H1 (cell line): ENCODE results near the gene TELO2. TPM values are rescaled to one million over a fixed set of nuclear protein-coding genes. Genes with fewer than 3 reads are reported as not detected.

Experiments used
- CTCF ChIA-PET: fragments of 300-600 bp; sonication (Branson Sonifier 250); formaldehyde crosslinking; loops from one replicate; lab custom pipeline; 2021; ENCODE audit not compliant: partially characterized antibody; lab: Charles Lee
- POLR2A ChIA-PET: fragments of 300-600 bp; sonication (Branson Sonifier 250); formaldehyde crosslinking; loops from one replicate; lab custom pipeline; 2021; ENCODE audit warnings: inconsistent platforms; ENCODE audit not compliant: partially characterized antibody; lab: Charles Lee
- DNase-seq, 2 experiments: peaks; one replicate each; pipeline versions ENCODE4 v3.0.0 to v3.0.0-alpha.2; 2010 to 2022; ENCODE audit warnings: low spot score in 2 of 2, low read depth in 1 of 2, mixed read lengths in 1 of 2
- FAIRE-seq: peaks from 2 replicates; lab custom pipeline; 2011; peaks lifted over from hg19 to GRCh38; lab: Jason Lieb, UNC
- H2AFZ ChIP-seq: 2 replicates; pipeline ENCODE4 v1.8.1; 2012; ENCODE audit warnings: low read length, inconsistent platforms
- H2AK5ac ChIP-seq: 2 replicates; pipeline ENCODE4 v1.6.1; 2013; ENCODE audit warnings: low read depth, low read length
- H2BK120ac ChIP-seq: replicated peaks from 2 replicates; pipeline ENCODE3; 2013; ENCODE audit warnings: low read depth, low read length, inconsistent platforms
- H2BK12ac ChIP-seq: 2 replicates; pipeline ENCODE4 v1.6.1; 2013; ENCODE audit warnings: low read depth, low read length
- H2BK15ac ChIP-seq: 2 replicates; pipeline ENCODE4 v1.6.1; 2013; ENCODE audit warnings: low read length
- H2BK20ac ChIP-seq: 2 replicates; pipeline ENCODE4 v1.6.1; 2013; ENCODE audit warnings: low read length
- H2BK5ac ChIP-seq: 2 replicates; pipeline ENCODE4 v1.6.1; 2013; ENCODE audit warnings: low read depth, low read length
- H3K14ac ChIP-seq: 2 replicates; pipeline ENCODE4 v1.6.1; 2013; ENCODE audit warnings: inconsistent platforms; ENCODE audit not compliant: insufficient read length
- H3K18ac ChIP-seq: 2 replicates; pipeline ENCODE4 v1.6.1; 2013; ENCODE audit warnings: low read length; ENCODE audit errors: extremely low read depth
- H3K23ac ChIP-seq: 2 replicates; pipeline ENCODE4 v1.6.1; 2013; ENCODE audit warnings: inconsistent platforms; ENCODE audit not compliant: insufficient read length
- H3K23me2 ChIP-seq: 2 replicates; pipeline ENCODE4 v1.6.1; 2013; ENCODE audit warnings: low read depth, low read length
- H3K27ac ChIP-seq: 2 replicates; pipeline ENCODE4 v1.6.1; 2011; ENCODE audit warnings: low read depth, low read length, inconsistent platforms
- H3K27me3 ChIP-seq, 4 experiments: replicated peaks in 1 of 4; 1 replicate in 1 of 4; 2 replicates in 3 of 4; pipeline versions ENCODE4 v1.6.1 to v1.8.1; 2011 to 2013; ENCODE audit warnings: low read length in 3 of 4, mild to moderate bottlenecking in 3 of 4, inconsistent platforms in 2 of 4, mixed read lengths in 2 of 4, moderate library complexity in 1 of 4; ENCODE audit not compliant: control insufficient read depth in 3 of 4, insufficient read depth in 3 of 4; ENCODE audit errors: extremely low read depth in 1 of 4
- H3K36me3 ChIP-seq, 4 experiments: 2 replicates each; pipeline versions ENCODE4 v1.6.1 to v1.8.1; 2011 to 2013; ENCODE audit warnings: mild to moderate bottlenecking in 4 of 4, low read length in 3 of 4, moderate library complexity in 2 of 4, control low read depth in 1 of 4, inconsistent platforms in 1 of 4; ENCODE audit not compliant: insufficient read depth in 4 of 4, control insufficient read depth in 2 of 4
- H3K4ac ChIP-seq: replicated peaks from 2 replicates; pipeline ENCODE3; 2013; ENCODE audit warnings: low read length, low read depth, mixed read lengths, inconsistent platforms; ENCODE audit not compliant: insufficient read length
- H3K4me1 ChIP-seq, 4 experiments: replicated peaks in 1 of 4; 1 replicate in 1 of 4; 2 replicates in 3 of 4; pipeline versions ENCODE4 v1.6.1 to v1.8.1; 2011 to 2013; ENCODE audit warnings: low read length in 3 of 4, inconsistent platforms in 2 of 4, mixed read lengths in 1 of 4; ENCODE audit not compliant: insufficient read depth in 4 of 4, control insufficient read depth in 3 of 4
- H3K4me2 ChIP-seq, 2 experiments: 2 replicates each; pipeline versions ENCODE4 v1.6.1 to v1.8.1; 2011 to 2013; ENCODE audit warnings: low read depth in 2 of 2, low read length in 2 of 2, control low read depth in 1 of 2, inconsistent platforms in 1 of 2, mild to moderate bottlenecking in 1 of 2; ENCODE audit not compliant: insufficient read depth in 1 of 2
- H3K4me3 ChIP-seq, 4 experiments: fragments of 200-600, 300-600 bp in 1 of 4; sonication (generic), shearing (Covaris generic), sonication (Bioruptor Twin) in 1 of 4; 2 replicates each; pipeline versions ENCODE4 v1.5.1 to v1.8.1; 2011 to 2016; ENCODE audit warnings: low read length in 4 of 4, low read depth in 3 of 4, control low read depth in 2 of 4, inconsistent platforms in 2 of 4, mild to moderate bottlenecking in 2 of 4, mixed read lengths in 1 of 4, moderate library complexity in 1 of 4; ENCODE audit not compliant: insufficient read depth in 2 of 4; ENCODE audit errors: extremely low read depth in 1 of 4
- H3K56ac ChIP-seq: replicated peaks from 2 replicates; pipeline ENCODE3; 2013; ENCODE audit warnings: low read depth, mild to moderate bottlenecking, mixed read lengths, low read length, inconsistent platforms; ENCODE audit not compliant: insufficient read length
- H3K79me1 ChIP-seq: 2 replicates; pipeline ENCODE4 v1.6.1; 2013; ENCODE audit warnings: low read depth, low read length, control low read depth
- H3K79me2 ChIP-seq, 2 experiments: 2 replicates each; pipeline versions ENCODE4 v1.6.1 to v1.8.1; 2012 to 2013; ENCODE audit warnings: low read length in 2 of 2, mild to moderate bottlenecking in 2 of 2, inconsistent platforms in 1 of 2; ENCODE audit not compliant: insufficient read depth in 2 of 2, control insufficient read depth in 1 of 2
- H3K9ac ChIP-seq, 4 experiments: replicated peaks in 1 of 4; 1 replicate in 1 of 4; 2 replicates in 3 of 4; pipeline versions ENCODE4 v1.6.1 to v1.8.1; 2011 to 2013; ENCODE audit warnings: low read depth in 3 of 4, low read length in 3 of 4, control low read depth in 2 of 4, mild to moderate bottlenecking in 2 of 4, moderate library complexity in 2 of 4, inconsistent platforms in 1 of 4; ENCODE audit errors: extremely low read depth in 1 of 4
- H3K9me3 ChIP-seq, 2 experiments: 2 replicates each; pipeline versions ENCODE4 v1.6.1 to v1.8.1; 2012 to 2013; ENCODE audit warnings: mild to moderate bottlenecking in 2 of 2, moderate library complexity in 2 of 2, control low read depth in 1 of 2, inconsistent platforms in 1 of 2, low read depth in 1 of 2, low read length in 1 of 2, mixed read lengths in 1 of 2; ENCODE audit not compliant: insufficient read depth in 2 of 2
- H4K20me1 ChIP-seq, 2 experiments: replicated peaks in 1 of 2; 2 replicates each; pipeline versions ENCODE3 to v1.8.1; 2011 to 2013; ENCODE audit warnings: inconsistent platforms in 2 of 2, low read length in 2 of 2, mild to moderate bottlenecking in 1 of 2; ENCODE audit not compliant: insufficient read depth in 2 of 2, control insufficient read depth in 1 of 2
- H4K5ac ChIP-seq: 2 replicates; pipeline ENCODE4 v1.6.1; 2013; ENCODE audit warnings: low read length, low read depth, mixed read lengths, inconsistent platforms; ENCODE audit not compliant: insufficient read length
- H4K8ac ChIP-seq: 2 replicates; pipeline ENCODE4 v1.8.0; 2013; ENCODE audit warnings: mild to moderate bottlenecking, moderate library complexity, low read length, inconsistent platforms; ENCODE audit not compliant: insufficient read depth; ENCODE audit errors: extremely low read depth
- H4K91ac ChIP-seq: replicated peaks from 2 replicates; pipeline ENCODE3; 2013; ENCODE audit warnings: low read length, mixed read lengths, inconsistent platforms; ENCODE audit not compliant: insufficient read length
- ATF2 ChIP-seq: IDR thresholded peaks from 2 replicates; pipeline ENCODE4 v1.6.1; 2012; ENCODE audit warnings: low read length, inconsistent platforms
- CBX8 ChIP-seq: fragments of 300-800, 300-1000 bp; sonication (generic); IDR thresholded peaks from 2 replicates; pipeline ENCODE4 v1.7.1; 2016; ENCODE audit warnings: low read depth, low read length, borderline replicate concordance
- CEBPB ChIP-seq: IDR thresholded peaks from 2 replicates; pipeline ENCODE4 v1.6.1; 2012; ENCODE audit warnings: low read depth, low read length
- CREB1 ChIP-seq: IDR thresholded peaks from 2 replicates; pipeline ENCODE4 v1.6.1; 2012; ENCODE audit warnings: inconsistent platforms
- EZH2 ChIP-seq: fragments of 200-600 bp; sonication (generic); IDR thresholded peaks from 2 replicates; pipeline ENCODE4 v1.7.1; 2012; ENCODE audit warnings: low read depth, mild to moderate bottlenecking, moderate library complexity, low read length, inconsistent platforms; ENCODE audit not compliant: severe bottlenecking
- HDAC6 ChIP-seq: IDR thresholded peaks from one replicate; pipeline ENCODE4 v1.7.1; 2012; ENCODE audit warnings: low read depth, mild to moderate bottlenecking, inconsistent platforms, low read length, moderate library complexity
- KDM5A ChIP-seq: fragments of 200-600 bp; IDR thresholded peaks from 2 replicates; pipeline ENCODE4 v1.7.1; 2012; ENCODE audit warnings: mild to moderate bottlenecking, low read length, inconsistent platforms, mixed read lengths
- USF2 ChIP-seq: IDR thresholded peaks from 2 replicates; pipeline ENCODE4 v1.6.1; 2011; ENCODE audit warnings: low read length, improper control_type of control experiment
- WGBS, 2 experiments: shearing (Covaris generic) in 1 of 2; methylation state at CpG; one replicate each; pipeline versions ENCODE4 v1.1.6 to v1.1.7; 2013 to 2015; ENCODE audit warnings: low lambda C conversion rate in 2 of 2, mixed read lengths in 2 of 2, inconsistent platforms in 1 of 2, low coverage in 1 of 2, missing lambda C conversion rate in 1 of 2; ENCODE audit not compliant: insufficient replicate concordance in 2 of 2, insufficient coverage in 1 of 2, insufficient read length in 1 of 2; ENCODE audit errors: extremely low coverage in 1 of 2, missing lambda C conversion rate in 1 of 2; 5-methylcytosine and 5-hydroxymethylcytosine counted together
- polyA plus RNA-seq, 7 experiments: library from polyadenylated mRNA; depleted of rRNA in 3 of 7; stranded (reverse) in 5 of 7; unstranded in 2 of 7; fragments of >200 nt in 5 of 7; fragments of 200-250 nt in 2 of 7; gene quantifications; 1 replicate in 5 of 7; 2 replicates in 1 of 7; 4 replicates in 1 of 7; pipeline versions ENCODE4 v1.2.1 to v1.2.3, GENCODE V29; 2011 to 2013; ENCODE audit warnings: missing spikeins in 2 of 7, mixed read lengths in 2 of 7
- total RNA-seq: library from RNA; stranded (reverse); fragmentation: NEBNext Ultra II Directional; extraction: Animal tissue kit (Norgen Biotek cat#: 25700); gene quantifications from 2 replicates; pipeline ENCODE4 v1.2.1, GENCODE V29; 2021
- TF ChIP-seq, protein P1 (sequence below): IDR thresholded peaks from 2 replicates; pipeline ENCODE4 v1.6.1; 2012; ENCODE audit warnings: inconsistent platforms

Gene TELO2
- total and polyA plus RNA-seq, 2 of the 8 experiments (the other 6 are each of a cell fraction or from before 2014, with no cell fraction given), result 39.3 to 64.8 TPM

- 91% methylated on average over 19 of the region's 19 CpGs; no CpG with 5 or more reads in 1 of the 2 experiments for WGBS, 2 experiments
- Histone ChIP-seq H3K14ac (no peak within 1 kb of the TSS), H3K79me2 (no peaks in the 10 kb centered on the region; a peak in 1 of 4 replicates), H3K36me3 (no peaks in the 10 kb centered on the region), H3K23ac (no peak within 1 kb of the TSS), H4K8ac (peak within 1 kb of the TSS; percentile 92; the same call in 1 of the 2 replicates), H3K23me2 (peaks cover 4% of the 10 kb centered on the region; the same call in 1 of the 2 replicates), H3K18ac (no peak within 1 kb of the TSS), H3K4me1 (no peaks in the 10 kb centered on the region), H2BK120ac (no peak within 1 kb of the TSS), H2AK5ac (no peak within 1 kb of the TSS), H3K9me3 (no peaks in the 10 kb centered on the region; a peak in 1 of 4 replicates), H3K9ac (no peak within 1 kb of the TSS), H3K4ac (no peak within 1 kb of the TSS), H4K5ac (no peak within 1 kb of the TSS), H2BK15ac (no peak within 1 kb of the TSS), H2AFZ (no peak within 1 kb of the TSS; the same call in 1 of the 2 replicates), H3K27me3 (peaks cover 0 to 1% (median 0%) of the 10 kb centered on the region in 4 experiments; a peak in 1 of 7 replicates), H3K56ac (no peak within 1 kb of the TSS), H2BK12ac (no peak within 1 kb of the TSS), H3K27ac (no peak within 1 kb of the TSS), H3K4me2 (no peak within 1 kb of the TSS), H4K91ac (no peak within 1 kb of the TSS), H3K79me1 (no peaks in the 10 kb centered on the region), H3K4me3 (no peak within 1 kb of the TSS), H2BK5ac (no peak within 1 kb of the TSS), H2BK20ac (no peak within 1 kb of the TSS), H4K20me1 (no peaks in the 10 kb centered on the region)
- POLR2A ChIA-PET, result interaction anchor here (16.8 kb wide), 1 partner anchor 22 kb away, joined by 175 read pairs; no protein-coding TSS in a partner anchor
- CTCF ChIA-PET, result no interaction called here
- FAIRE-seq (no peak), DNase-seq (no peak)
- no peak for TF ChIP-seq USF2
- TF ChIP-seq, protein P1, sequence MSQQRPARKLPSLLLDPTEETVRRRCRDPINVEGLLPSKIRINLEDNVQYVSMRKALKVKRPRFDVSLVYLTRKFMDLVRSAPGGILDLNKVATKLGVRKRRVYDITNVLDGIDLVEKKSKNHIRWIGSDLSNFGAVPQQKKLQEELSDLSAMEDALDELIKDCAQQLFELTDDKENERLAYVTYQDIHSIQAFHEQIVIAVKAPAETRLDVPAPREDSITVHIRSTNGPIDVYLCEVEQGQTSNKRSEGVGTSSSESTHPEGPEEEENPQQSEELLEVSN, result no peak
- no peak for TF ChIP-seq CEBPB
- TF ChIP-seq HDAC6, result no peak
- no peak for TF ChIP-seq CBX8
- TF ChIP-seq ATF2, result no peak
- TF ChIP-seq CREB1, result no peak
- TF ChIP-seq KDM5A, result no peak
- TF ChIP-seq EZH2, result no peak
Observed at GRCh38 chr16:1488619-1489018, 4.5 kb upstream of the TELO2 start, which contains the start of gene PTX4. PTX4 (minus strand) TSS chr16:1488944; CDS start chr16:1488909, 35 bp downstream.
